HEK293 (cell line): ENCODE results near the gene RAB24.

ENCODE experiments used
- CTCF ChIP-seq: fragments of 450-650 bp; formaldehyde crosslinking; IDR thresholded peaks from 2 replicates; pipeline ENCODE4 v1.5.1; 2016; ENCODE audit warnings: missing biosample characterization, missing genetic modification characterization
- ZBTB7A ChIP-seq: fragments of 450-650 bp; formaldehyde crosslinking; IDR thresholded peaks from 2 replicates; pipeline ENCODE4 v1.5.1; 2016; ENCODE audit warnings: low read depth, missing biosample characterization, missing genetic modification characterization
- ZNF2 ChIP-seq: fragments of 450-650 bp; formaldehyde crosslinking; IDR thresholded peaks from 2 replicates; pipeline ENCODE4 v1.5.1; 2016; ENCODE audit warnings: missing biosample characterization, missing genetic modification characterization
- ZNF660 ChIP-seq: fragments of 450-650 bp; IDR thresholded peaks from 2 replicates; pipeline ENCODE4 v1.5.1; 2018; ENCODE audit warnings: missing biosample characterization, mild to moderate bottlenecking, missing genetic modification characterization

GRCh38 chr5:177300236-177300880, 3.2 kb downstream of the RAB24 start:
- TF ChIP-seq ZNF2 (tag by site-specific recombination) (peak; percentile 29; the same call in 1 of the 2 replicates), ZNF660 (tag by site-specific recombination) (no peak), CTCF (tag by site-specific recombination) (peak; percentile 56), ZBTB7A (tag by site-specific recombination) (no peak)
